Pancreas (tissue), 10 donors: ENCODE measurements around the gene ZNF18. TPM values are rescaled to one million over a fixed set of nuclear protein-coding genes. Genes with fewer than 3 reads are reported as not detected.
"Not testable (repeated sequence)": the region's sequence is repeated elsewhere in the genome, so short reads cannot be mapped to it uniquely, and the experiment has no call there.

Experiments
- ATAC-seq, 4 donors: fragments of 200-7000 bp; cut with Tn5 transposase; one replicate each; pipeline versions ENCODE4 v1.8.0 to v1.9.1; 2020; ENCODE audit warnings: mild to moderate bottlenecking in 4 of 4, moderate library complexity in 4 of 4
- DNase-seq, 6 donors: peaks; one replicate each; pipeline ENCODE4 v3.0.0-alpha.2; 2020
- FAIRE-seq: peaks from 2 replicates; lab custom pipeline; 2012; peaks lifted over from hg19 to GRCh38; lab: Jason Lieb, UNC
- H3K27ac ChIP-seq, 4 donors: fragments of 200-600 bp; sonication (generic); 1 replicate in 3 of 4; 2 replicates in 1 of 4; pipeline versions ENCODE4 v1.5.0 to v1.8.0; 2020
- H3K27me3 ChIP-seq, 4 donors: fragments of 200-600 bp; one replicate each; pipeline ENCODE4 v1.8.0; 2021
- H3K36me3 ChIP-seq, 3 donors: fragments of 200-600 bp; sonication (generic) in 1 of 3; one replicate each; pipeline versions ENCODE4 v1.5.0 to v1.8.0; 2020 to 2021
- H3K4me1 ChIP-seq, 3 donors: fragments of 200-600 bp; one replicate each; pipeline ENCODE4 v1.8.0; 2021
- H3K4me3 ChIP-seq, 4 donors: fragments of 200-600 bp; sonication (generic) in 2 of 4; one replicate each; pipeline versions ENCODE4 v1.5.0 to v1.8.0; 2020 to 2021
- H3K9me3 ChIP-seq, 4 donors: fragments of 200-600 bp; one replicate each; pipeline ENCODE4 v1.8.0; 2021
- WGBS, 2 donors: extraction: QIAGEN DNeasy Blood & Tissue Kit; methylation state at CpG; one replicate each; pipeline ENCODE4 v1.1.7; 2013; 5-methylcytosine and 5-hydroxymethylcytosine counted together
- intact Hi-C, 3 donors: fragments of 100-400 bp; cut with DNase I; formaldehyde crosslinking; loops; one replicate each; pipeline versions ENCODE4 v1.11.1 to v1.14.2; 2022
- polyA plus RNA-seq, 2 donors: library from polyadenylated mRNA; stranded (reverse); fragments of 200-250 nt; gene quantifications; one replicate each; pipeline ENCODE4 v1.2.3, GENCODE V29; 2013
- total RNA-seq, 6 donors: library from RNA; stranded (reverse); fragmentation: NEBNext Ultra II Directional in 4 of 6; extraction: Animal tissue kit (Norgen Biotek cat#: 25700) in 4 of 6; gene quantifications; one replicate each; pipeline versions ENCODE4 v1.2.1 to v1.2.4, GENCODE V29; 2021 to 2023
- TF ChIP-seq, protein P1 (sequence below), 4 donors: fragments of 200-600 bp; sonication (generic) in 3 of 4; IDR thresholded peaks; one replicate each; pipeline versions ENCODE4 v1.5.0 to v1.8.0; 2021; ENCODE audit warnings: antibody characterized with exemption in 4 of 4
- donor health status: healthy with polysubstance abuse.
- donor health status: DM: no; HTN: no; CAD: no; lungs with moderate emphysema.
- donor health status: DM: no; HTN: no; CAD: no.
- donor health status: control.
- donor health status: control.
- donor health status: Bipolar disorder and iron deficiency.
- donor health status: DM: yes; HTN: yes; CAD: no.
- donor health status: DM: no; HTN: no; CAD: no.
- donor health status: DM: no; HTN: no; CAD: no.
- donor health status: DM: yes; HTN: yes; CAD: no.

Gene ZNF18
- total and polyA plus RNA-seq, 8 donors: 2.1 to 7.0 (median 3.3) TPM

DNA sequence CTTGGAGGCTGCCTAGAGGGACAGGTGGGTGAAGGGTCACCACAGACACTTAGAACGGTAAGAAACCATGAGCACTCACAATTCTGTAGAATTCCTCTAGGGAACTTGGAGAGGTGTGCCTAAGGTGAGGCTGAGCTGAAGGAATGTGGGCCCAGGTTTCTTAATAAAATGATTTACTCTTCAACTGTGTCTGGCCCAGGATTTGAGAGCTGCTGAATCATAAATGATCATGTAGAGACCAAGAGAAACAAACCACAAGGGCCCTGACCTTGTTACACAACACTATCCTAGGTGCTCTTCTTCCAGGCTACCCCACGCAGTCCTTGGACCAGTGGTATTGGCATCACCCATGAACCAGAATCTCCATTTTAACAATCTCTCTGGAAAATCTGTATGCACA is 27.7 kb downstream of the ZNF18 start:
- WGBS, 2 donors: 95% methylated on average over 2 of the region's 2 CpGs
- ATAC-seq (no peak), DNase-seq (no peak), FAIRE-seq (no peak)
- Histone ChIP-seq H3K4me3 (no peak overlapping the region), H3K27ac (no peak overlapping the region), H3K36me3 (no peaks in the 10 kb centered on the region), H3K9me3 (peaks cover 0 to 5% (median 0%) of the 10 kb centered on the region in 4 donors), H3K27me3 (no peaks in the 10 kb centered on the region), H3K4me1 (no peaks in the 10 kb centered on the region)
- intact Hi-C loops: no loop called here
- TF ChIP-seq, protein P1, sequence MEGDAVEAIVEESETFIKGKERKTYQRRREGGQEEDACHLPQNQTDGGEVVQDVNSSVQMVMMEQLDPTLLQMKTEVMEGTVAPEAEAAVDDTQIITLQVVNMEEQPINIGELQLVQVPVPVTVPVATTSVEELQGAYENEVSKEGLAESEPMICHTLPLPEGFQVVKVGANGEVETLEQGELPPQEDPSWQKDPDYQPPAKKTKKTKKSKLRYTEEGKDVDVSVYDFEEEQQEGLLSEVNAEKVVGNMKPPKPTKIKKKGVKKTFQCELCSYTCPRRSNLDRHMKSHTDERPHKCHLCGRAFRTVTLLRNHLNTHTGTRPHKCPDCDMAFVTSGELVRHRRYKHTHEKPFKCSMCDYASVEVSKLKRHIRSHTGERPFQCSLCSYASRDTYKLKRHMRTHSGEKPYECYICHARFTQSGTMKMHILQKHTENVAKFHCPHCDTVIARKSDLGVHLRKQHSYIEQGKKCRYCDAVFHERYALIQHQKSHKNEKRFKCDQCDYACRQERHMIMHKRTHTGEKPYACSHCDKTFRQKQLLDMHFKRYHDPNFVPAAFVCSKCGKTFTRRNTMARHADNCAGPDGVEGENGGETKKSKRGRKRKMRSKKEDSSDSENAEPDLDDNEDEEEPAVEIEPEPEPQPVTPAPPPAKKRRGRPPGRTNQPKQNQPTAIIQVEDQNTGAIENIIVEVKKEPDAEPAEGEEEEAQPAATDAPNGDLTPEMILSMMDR (IDR thresholded peaks at IDR 0.05): no peak

DNA sequence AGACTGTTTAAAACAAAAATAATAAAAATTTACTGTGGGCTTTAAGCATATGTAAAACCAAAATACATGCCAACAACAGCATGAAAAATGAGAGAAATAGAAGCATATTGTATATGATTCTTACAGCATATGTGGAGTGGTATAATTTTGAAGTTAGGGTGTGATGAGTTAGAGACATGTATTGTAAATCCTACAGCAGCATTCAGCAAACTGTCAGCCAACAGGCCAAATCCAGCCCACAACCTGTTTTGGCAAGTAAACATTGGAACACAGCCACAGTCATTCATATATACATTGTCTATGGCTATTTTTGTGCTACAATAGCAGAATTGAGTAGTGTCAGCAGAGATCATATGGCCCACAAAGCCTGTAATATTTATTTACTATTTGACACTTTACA is 42.3 kb downstream of the ZNF18 start:
- intact Hi-C loops: no loop called here
- no peak for ATAC-seq

DNA sequence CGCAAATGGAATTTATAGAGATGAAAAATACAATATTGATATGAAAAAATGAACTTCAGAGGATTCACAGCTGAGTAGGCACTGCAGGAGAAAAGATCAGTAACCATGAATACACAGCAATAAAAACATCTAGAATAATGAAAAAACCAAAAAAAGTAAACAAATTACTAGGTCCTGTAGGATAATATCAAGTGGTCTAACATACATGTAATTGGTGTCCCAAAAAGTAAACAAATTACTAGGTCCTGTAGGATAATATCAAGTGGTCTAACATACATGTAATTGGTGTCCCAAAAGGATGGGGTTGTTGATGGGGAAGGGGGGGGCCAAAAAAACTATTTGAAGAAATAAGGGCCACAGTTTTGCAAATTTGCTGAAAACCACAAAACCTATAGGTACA is 43.4 kb downstream of the ZNF18 start:
- H3K9me3 ChIP-seq: no peaks in the 10 kb centered on the region
- TF ChIP-seq, protein P1 (IDR thresholded peaks at IDR 0.05): no peak
- no peak overlapping the region for H3K27ac ChIP-seq
- H3K4me3 ChIP-seq: no peak overlapping the region
- intact Hi-C loops: no loop called here
- no peaks in the 10 kb centered on the region for H3K27me3 ChIP-seq
- no peak for ATAC-seq
- DNase-seq: no peak
- no peaks in the 10 kb centered on the region for H3K36me3 ChIP-seq
- 97 to 100% methylated on average over 1 of the region's 1 CpG for WGBS, 2 donors
- H3K4me1 ChIP-seq: no peaks in the 10 kb centered on the region
- no peak for FAIRE-seq

More for the DNA sequence above, 42.3 kb downstream of the ZNF18 start:
- no peak overlapping the region for H3K27ac ChIP-seq
- no peak for DNase-seq
- no peaks in the 10 kb centered on the region for H3K27me3 ChIP-seq
- no peaks in the 10 kb centered on the region for H3K9me3 ChIP-seq
- H3K4me1 ChIP-seq: no peaks in the 10 kb centered on the region
- TF ChIP-seq, protein P1 (IDR thresholded peaks at IDR 0.05): no peak
- no peaks in the 10 kb centered on the region for H3K36me3 ChIP-seq
- no peak for FAIRE-seq
- no peak overlapping the region for H3K4me3 ChIP-seq

DNA sequence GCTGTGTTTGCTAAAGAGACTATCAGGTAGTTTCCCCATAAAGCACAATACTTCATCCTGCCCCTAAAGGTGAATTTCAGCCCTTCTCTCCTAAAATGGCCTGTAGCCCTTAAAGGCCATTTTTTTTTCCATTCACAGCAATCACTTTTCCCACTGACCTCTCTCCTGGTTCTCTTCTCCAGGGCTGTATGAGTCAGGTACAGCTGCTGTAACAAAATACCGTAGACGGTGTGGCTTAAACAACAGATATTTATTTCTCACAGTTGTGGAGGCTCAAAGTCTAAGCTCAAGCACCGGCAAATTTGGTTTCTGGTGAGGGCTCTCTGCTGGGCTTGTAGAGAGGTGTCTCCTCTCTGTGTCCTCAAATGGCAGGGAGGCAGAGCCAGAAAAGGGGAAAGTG is 44.7 kb downstream of the ZNF18 start:
- H3K4me3 ChIP-seq: no peak overlapping the region
- FAIRE-seq: no peak
- H3K9me3 ChIP-seq: no peaks in the 10 kb centered on the region
- intact Hi-C loops: no loop called here
- 96 to 98% methylated on average over 3 of the region's 3 CpGs for WGBS, 2 donors
- no peak for ATAC-seq
- no peak overlapping the region for H3K27ac ChIP-seq
- TF ChIP-seq, protein P1 (IDR thresholded peaks at IDR 0.05): no peak
- H3K27me3 ChIP-seq: no peaks in the 10 kb centered on the region
- H3K36me3 ChIP-seq: no peaks in the 10 kb centered on the region
- H3K4me1 ChIP-seq: no peaks in the 10 kb centered on the region
- DNase-seq: no peak

DNA sequence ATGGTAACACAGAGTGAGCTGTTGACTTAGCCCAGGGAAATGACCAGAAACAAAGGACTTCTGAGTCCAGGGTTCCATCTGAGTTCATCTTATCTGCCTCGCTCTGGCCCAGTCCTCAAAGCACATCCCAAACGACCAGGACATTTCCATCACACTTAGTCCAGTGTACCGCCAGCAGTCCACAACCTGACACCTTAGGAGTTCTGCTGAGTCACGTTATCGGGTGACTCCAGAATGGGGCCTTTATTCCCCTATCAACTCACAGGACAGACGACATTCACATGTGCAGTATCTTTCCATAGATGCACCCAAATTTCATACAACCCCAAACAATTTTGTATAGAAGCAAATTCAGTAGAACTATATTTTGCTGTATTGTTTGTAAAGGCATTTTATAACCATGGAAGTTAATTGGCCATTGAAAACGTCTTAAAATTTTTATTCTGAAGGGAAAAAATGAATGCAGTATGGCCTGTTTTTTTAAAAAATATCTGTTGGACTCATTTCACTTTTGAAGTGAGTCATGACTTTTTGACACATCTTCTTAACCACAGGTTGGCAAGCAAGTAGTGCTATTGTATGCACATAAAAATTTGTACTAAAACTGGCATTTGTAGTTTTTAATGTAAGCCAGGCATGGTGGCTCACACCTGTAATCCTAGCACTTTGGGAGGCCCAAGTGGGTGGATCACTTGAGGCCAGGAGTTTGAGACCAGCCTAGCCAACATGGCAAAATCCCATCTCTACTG is 46.3 kb downstream of the ZNF18 start:
- DNase-seq: no peak
- H3K9me3 ChIP-seq: no peaks in the 10 kb centered on the region
- WGBS, 2 donors: 70 to 74% methylated on average over 7 of the region's 7 CpGs
- intact Hi-C loops: no loop called here
- no peaks in the 10 kb centered on the region for H3K27me3 ChIP-seq
- H3K27ac ChIP-seq: no peak overlapping the region
- TF ChIP-seq, protein P1 (IDR thresholded peaks at IDR 0.05): no peak
- no peaks in the 10 kb centered on the region for H3K4me1 ChIP-seq
- ATAC-seq: no peak
- no peaks in the 10 kb centered on the region for H3K36me3 ChIP-seq
- FAIRE-seq: no peak
- H3K4me3 ChIP-seq: no peak overlapping the region

DNA sequence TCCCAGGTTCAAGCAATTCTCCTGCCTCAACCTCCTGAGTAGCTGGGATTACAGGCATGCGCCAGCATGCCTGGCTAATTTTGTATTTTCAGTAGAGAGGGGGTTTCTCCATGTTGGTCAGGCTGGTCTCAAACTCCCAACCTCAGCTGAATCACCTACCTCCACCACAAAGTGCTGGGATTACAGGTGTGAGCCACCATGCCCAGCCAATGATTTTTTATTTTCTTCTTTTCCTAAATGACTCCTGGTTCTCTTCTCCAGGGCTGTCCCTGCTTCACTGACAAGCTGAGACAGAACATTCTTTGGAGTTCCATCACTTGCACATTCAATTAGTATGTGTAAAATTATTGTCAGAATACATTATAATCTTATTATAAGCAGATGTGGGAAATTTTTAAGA is 47.7 kb downstream of the ZNF18 start:
- H3K27me3 ChIP-seq, DNase-seq, H3K4me1 ChIP-seq, H3K4me3 ChIP-seq, intact Hi-C loops, H3K36me3 ChIP-seq, FAIRE-seq, H3K9me3 ChIP-seq, H3K27ac ChIP-seq, ATAC-seq: not testable (repeated sequence)
- WGBS, 2 donors: 89 to 92% methylated on average over 1 of the region's 1 CpG
